SK-N-DZ (cell line): ENCODE data around the gene RPS15.
"Not testable (repeated sequence)": the region's sequence is repeated elsewhere in the genome, so short reads cannot be mapped to it uniquely, and the experiment has no call there.

Experiments used
- DNase-seq: peaks from one replicate; pipeline ENCODE4 v3.0.0-alpha.2; 2015; ENCODE audit warnings: low spot score

The RPS15 gene

DNA sequence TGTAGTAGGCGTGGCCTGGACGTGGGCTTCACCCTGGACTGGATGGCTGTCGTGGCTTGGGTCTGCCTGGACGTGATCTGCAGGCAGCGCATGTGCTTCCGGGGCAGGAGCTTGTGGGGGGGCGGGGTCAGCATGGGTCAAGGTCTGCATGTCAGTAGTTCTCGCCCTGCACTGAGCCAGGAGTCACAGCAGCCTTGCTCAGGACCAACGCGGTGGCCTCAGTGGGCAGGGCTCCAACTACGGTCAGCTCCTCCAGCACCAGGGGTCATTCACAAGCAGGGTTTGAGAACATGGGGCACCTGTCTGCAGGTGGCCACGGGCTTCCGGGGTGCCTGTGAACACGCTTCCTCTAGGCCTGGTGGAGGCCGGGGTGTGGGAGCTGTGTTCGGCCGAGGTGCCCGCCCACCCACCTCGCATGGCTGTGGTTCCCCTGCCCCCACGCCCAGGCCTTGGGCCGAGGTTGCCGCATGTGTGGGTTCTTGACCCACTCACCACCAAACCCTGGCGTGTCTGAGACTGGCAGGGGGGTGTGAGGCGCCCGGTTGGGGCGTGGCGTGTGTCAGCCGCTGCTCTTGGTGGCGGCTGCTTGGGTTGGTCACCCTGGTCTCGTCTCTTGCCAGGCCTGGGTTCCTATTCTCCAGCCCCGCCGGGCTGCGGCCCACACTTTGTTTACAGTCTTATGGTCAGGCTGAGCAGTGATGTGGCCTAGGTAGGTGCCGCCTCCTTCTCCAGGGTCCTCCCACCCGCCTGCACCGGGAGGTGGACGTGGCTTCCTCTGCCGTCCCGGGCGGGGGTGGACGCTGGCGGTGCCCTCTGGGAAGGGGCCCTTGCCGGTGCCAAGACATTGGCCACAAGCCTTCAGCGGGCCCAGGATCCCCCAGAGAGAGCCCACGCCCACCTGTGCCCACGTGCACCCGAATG, 4.8 kb upstream of the RPS15 start:
- DNase-seq, result no peak

DNA sequence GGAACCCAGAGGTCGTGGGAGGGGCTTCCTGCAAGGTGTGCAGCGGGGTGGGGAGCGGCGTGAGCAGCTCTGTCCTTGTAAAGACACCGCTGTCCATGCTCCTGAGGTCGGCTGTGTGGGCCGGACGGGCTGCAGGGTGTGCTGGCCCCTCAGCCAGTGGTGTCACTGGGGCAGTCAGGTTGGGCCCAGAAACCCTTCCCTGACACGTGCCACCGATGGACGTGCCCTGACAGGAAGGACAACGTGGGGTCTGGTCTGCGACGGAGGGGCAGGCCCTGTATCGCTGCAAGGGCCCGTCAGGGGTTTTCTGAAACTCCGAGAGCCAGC, 4.2 kb upstream of the RPS15 start:
- no peak for DNase-seq

DNA sequence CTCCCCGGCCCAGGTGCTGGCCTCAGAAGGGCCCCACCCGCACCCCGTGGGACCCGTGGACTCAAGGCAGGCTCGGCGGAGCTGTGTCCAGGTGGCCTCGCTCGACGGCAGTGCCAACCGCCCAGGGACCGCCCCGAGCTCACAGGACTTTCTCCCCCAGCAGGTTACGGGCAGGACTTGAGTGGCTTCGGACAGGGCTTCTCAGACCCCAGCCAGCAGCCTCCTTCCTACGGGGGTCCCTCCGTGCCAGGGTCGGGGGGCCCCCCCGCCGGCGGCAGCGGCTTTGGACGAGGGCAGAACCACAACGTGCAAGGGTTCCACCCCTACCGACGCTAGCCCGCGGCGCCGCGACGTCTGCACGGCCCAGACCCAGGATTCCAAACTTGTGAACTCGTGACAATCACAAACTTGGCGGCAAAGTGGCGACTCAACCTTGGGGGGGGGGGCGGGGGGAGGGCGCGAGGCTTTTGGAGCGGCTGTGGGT, 3.6 kb upstream of the RPS15 start:
- DNase-seq, result no peak

DNA sequence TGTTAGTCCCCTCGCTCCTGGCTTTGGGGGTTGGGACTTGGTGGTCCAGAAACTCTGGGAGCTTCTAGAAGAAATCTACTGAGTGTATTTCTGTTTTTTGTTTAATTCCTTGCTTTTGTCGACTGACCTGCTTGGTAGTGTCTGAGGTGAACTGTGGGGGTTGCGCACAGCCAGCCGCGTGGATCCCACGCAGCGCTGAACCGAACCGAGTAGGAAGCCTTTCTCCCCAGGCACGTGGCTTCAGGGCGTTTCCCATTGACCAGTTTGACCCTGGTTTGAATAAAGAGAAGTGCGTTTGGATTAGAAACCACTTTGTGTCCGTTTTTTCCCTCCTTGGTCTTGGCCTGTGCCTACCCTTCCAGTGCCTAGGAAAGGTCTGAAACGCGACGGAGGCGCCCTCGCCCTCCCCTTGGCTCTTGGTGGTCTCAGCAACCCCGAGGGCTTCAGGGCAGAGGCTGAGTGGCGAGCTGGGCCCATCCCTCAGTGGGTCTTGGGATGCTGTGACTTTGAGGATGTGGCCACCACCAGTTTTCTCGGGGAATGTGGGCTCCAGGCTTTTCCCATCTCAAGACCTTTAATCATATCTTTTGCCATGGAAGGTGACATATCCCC, 2.7 kb upstream of the RPS15 start:
- no peak for DNase-seq

DNA sequence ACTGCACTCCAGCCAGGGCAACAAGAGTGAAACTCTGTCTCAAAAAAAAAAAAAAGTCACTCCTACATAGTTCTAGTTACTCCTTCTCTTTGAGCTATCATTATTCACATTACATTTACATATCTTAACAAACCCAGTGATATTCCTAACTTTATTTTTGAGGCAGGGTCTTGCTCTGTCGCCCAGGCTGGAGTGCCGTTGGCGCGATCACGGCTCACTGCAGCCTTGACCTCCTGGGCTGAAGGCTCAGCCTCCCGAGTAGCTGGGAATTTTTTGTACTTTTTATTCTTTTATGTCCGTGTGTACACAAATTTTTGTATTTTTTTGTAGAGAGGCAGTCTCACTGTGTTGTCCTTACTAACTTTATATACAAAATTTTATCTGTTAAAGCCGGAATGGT, 587 bp upstream of the RPS15 start:
- DNase-seq, result no peak

DNA sequence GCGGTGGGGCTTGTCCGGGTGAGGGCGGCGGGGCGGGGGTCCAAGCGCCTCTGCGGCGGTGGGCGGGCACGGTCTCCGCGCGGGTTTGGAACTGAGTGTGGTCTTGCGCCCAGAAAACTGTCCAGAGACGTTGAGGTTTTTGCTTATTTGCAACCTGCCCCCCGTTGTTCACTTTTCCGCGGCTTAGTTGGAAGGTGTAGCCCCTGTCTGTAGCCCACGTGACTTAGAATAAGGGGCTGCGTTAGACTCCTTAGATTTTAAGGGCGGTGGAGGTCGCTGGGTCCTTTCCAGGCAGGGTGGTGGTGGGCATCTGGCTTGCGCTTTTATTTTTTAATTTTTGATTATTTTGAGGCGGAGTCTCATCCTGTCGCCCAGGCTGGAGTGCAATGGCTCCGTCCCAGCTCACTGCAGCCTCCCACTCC, 748 bp downstream of the RPS15 start:
- no peak for DNase-seq

DNA sequence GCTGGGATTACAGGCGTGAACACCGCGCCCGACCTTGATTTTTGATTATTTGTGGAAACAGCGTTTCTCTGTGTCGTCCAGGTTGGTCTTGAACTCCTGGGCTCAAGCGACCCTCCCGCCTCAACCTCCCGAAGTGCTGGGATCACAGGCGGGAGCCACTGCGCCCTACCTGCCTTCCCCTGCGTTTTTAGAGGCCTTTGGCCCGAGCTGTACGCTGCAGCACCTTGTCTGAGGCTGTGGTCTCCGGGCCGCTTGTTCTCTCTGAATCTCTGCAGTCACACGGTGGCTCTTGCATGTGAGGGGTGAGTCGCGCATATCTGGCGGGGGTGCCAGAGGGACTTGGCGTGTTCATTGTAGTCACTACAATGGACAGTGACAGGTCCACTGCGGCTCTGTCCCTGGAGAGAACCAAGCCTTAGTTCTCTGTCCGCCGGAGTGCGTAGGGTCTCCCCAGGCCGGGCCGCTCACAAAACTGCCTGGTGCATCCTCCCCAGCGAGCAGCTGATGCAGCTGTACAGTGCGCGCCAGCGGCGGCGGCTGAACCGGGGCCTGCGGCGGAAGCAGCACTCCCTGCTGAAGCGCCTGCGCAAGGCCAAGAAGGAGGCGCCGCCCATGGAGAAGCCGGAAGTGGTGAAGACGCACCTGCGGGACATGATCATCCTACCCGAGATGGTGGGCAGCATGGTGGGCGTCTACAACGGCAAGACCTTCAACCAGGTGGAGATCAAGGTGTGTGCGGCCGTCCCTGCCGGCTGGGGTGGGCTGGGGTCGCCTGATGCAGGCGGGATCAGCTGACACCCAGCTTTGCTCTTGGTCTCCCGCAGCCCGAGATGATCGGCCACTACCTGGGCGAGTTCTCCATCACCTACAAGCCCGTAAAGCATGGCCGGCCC, 1.6 kb downstream of the RPS15 start:
- not testable (repeated sequence) for DNase-seq

DNA sequence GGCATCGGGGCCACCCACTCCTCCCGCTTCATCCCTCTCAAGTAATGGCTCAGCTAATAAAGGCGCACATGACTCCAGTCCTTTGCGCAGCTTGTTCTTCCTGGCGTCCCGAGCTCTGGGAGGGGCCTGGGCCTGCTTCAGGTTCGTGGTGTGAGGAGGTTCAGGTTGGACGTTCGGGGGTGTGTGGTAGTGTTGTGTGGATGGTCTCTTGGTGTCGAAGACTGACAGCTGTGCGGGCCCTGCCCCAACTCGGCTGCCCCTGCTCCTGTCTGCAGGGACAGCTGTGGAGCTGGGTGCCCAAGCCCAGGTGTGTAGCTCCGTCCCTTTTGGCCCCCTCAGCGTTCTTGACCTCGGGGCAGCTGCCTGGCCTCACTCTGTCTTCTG, 2.2 kb downstream of the RPS15 start:
- DNase-seq, result no peak

DNA sequence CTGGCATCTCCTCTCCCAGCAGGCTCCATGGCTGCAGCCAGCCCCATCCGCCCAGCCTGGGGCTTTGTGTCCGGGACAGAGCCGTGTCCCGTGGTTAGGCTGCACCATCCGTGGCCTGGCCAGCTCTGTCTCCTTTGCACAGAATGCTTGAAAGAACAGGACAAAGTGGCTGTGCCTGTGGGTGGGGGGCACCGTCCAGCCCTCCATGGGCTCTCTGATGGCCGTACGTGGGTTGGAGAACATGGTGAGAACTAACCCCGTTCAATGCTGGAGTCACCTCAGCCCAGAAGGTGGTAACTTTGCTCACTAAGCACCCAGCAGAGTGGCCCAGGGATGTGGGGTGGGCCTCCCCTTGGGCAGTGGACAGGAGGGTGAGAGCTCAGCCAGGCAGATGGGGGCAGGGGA, 2.8 kb downstream of the RPS15 start:
- no peak for DNase-seq

DNA sequence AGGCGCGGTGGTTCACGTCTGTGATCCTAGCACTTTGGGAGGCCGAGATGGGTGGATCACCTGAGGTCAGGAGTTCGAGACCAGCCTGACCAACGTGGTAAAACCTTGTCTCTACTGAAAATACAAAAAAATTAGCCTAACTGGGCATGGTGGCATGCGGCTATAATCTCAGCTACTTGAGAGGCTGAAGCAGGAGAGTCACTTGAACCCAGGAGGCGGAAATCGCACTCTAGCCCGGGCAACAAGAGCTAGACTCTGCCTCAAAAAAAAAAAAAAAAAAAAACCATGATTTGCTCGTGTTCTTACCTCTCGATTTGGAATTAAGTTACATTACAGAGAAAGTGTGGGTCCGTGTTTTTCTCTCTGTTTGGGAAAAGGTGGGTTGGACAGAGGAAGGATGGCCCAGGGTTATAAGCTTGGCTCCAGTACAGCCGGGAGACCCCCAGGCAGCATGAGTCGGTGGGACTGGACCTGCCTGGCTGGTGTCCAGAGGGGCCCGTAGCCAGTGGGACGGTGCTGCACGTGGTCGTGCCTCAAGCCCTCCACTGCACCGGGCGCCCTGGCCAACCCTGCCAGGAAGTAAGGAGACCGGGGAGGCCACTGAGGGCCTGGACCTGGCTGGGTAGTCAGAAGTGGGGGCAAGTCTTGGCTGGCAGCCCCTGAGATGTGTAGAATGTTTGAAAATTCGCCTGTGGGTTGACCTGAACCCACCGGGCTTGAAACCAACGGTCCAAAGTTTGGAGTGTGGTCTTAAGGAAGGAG, 3.7 kb downstream of the RPS15 start:
- no peak for DNase-seq

DNA sequence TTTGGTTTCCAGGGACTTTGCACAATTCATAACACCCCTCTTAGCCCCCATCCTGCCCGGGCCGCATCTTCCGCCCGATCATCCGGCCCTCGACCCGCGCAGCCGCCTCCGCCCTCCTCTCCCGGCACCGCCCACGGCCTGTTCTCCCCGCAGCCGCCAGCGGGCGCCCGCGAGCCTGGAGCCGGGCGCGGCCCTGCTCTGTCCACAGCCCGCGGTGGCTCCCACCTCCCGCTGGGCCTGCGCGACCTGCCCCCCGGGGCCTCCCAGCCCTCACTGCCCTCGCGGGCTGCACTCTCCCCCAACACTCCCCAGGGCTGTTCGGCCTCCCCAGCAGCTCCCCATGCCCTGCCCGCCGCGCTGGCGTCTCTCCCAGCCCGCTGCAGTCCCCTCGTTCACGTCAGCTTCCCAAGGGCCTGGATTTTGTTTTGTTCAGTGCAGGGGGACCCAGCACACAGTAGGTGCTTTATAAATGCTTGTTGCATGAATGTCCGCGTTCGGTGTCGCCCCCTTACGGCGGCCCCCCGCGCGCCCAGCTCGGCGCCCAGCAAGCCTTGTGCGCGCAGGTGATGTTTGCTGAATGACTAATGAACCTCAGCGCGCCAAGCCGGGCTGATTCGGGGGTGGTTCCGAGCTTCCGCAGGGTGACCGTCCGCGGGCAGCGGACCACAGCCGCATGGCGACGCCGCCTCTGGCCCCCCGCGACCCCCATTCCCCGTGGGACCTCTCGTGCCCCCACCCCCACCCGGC, 7.2 kb downstream of the RPS15 start:
- DNase-seq, result peak; percentile 81

DNA sequence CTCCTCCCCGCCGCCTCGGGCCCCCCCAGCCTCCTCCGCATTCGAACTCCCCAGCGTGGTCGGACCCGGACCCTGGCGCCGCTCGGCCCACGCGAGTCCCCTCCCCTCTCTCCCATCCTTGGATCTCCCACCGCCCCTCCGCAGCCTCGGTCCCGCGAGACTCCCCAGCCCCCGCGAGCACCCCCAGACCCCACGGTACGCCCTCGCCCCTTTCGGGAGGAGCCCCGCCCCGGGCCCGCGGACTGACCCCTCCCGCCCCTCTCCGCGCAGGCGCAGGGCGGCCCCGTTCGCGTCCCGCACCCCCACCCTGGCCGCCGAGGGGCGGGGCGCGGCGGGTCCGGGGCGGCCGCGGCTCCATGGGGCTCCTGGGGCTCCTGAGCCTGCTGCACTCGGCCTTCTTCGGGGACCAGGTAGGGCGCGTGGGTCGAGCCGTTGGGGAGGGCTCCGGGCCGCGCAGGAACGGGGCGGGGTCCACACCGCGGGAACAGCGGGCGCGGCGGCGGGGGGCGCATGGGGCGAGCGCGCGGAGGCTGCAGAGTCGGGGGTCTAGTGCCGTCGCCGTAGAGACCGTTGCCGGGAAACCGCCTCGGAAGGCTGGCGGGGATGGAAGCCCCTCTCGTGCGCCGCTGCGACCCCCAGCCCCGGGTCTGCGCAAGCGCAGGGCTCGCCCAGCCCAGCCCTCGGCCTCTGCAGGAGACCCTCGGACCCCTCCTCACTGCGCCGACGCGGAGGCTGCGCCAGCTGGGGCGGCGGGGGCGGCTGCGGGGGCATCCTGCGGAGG, 7.9 kb downstream of the RPS15 start:
- DNase-seq, result peak; percentile 77

DNA sequence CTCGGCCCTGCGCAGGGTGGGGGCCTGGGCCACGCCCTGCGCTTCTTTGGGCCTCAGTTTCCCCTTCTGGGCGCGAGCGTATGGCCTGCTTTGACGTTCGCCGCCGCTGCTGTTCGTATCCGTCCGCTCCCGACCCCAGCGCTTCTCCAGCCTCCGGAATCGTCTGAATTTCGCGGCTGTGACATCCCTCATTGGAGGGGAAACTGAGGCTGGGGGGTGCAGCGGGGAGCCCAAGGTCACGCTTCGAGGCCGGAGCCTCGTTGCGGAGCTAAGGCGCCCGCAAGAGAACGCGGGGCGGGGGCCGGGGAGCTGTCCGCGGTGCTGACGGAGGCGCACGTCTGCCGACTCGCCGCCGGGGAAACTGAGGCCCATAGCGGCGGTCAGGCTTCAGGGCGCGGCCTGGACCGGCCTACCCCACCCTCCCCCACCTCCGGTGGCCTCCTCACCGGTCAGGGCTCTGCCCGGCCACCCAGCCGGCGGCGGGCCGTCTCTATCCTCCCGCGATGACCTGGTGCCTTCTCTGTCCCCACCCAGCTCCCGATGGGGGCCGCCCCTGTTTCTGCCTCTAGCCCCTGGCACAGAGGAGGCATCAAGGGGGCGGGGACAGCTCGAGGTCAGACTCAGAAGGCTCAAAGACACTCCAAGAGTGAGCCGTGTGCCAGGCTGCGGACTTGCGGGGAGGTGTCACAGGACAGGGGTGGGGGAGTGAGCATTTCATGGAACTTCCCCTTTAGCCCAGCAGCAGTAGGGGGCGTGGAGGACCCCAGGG, 8.7 kb downstream of the RPS15 start:
- DNase-seq, result peak; percentile 64

DNA sequence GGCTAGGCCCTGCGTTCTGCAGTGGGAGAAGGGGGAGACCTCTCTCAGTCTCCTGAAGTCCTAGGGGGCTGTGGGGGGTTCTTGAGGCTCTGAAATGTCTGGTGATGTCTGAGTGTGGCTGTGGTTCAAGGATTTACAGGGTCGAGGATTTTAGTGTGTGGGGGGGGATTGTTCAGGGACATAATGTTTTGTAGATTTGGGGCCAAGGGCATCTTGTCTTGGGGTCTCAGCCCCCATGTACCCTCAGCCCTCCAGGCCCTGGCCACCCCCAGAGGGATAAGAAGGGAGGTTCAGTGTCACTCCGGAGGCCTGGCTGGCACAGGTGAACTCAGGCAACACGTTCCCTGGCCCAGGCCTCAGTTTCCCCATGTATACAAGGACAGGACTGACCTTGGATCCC, 9.3 kb downstream of the RPS15 start:
- DNase-seq, result no peak

DNA sequence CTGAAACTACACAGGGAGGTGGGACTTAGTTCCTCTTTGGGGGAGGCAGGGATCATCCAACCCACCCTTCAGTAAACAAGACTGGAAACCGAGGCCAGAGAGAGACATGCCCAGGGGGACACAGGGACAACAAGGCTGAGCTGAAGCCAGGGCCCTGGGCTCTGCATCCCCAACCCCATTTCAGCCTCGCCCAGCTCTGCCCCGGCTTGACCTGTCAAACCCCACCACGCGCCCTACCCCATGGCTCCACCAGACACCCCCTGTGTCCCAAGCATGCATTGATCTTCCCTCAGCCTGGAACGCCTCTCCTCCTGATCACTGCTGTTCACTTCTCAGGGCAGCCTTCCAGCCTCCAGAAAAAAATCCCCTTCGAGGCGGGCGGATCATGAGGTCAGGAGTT, 9.7 kb downstream of the RPS15 start:
- no peak for DNase-seq

DNA sequence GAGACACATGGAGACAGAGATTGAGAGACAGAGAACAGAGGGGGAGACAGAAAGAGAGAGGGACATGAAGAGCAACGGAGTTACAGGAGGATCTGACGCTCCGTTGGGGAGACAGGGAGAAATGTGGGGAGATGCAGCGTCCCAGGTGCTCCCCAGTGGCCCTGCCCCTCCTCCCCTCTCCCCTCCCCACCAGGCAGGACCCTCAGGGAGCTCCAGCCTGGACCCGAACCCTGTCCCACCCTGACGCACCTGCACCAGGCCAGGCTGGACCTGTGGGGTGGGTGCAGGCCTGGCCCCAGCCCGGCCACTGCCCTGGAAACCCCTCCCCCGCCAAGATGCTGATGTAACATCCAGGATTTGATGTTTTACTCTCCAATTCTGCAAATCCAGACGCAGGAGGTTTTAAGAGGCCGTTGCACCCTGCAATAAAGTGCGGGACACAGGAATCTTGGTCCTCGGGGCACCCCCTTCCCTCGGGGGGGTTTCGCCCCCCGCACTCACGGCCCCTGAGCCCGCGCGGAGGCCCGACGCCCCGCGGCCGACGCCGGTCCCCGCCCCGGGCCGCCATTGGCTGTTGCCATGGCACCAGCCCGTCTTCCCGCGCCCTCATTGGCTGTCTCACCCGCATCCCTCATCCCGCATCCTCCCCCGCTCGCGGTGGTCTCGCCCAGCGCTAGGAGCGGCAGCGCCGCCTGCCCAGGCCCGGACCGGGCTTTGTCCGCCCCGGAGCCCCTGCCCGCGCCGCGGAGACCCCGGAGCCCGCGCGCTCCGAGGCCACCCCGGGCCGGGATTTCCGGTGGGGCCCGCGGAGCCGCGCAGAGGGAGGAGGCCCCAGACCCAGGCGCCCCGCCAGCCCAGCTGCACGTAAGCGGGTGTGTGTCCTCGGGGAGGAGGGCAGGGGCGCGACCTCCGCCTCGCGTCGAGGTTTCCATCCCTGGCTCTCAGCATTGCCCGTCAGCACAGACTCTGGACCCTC, 11.6 kb downstream of the RPS15 start, which contains the start of gene APC2:
Gene APC2 (plus strand): TSS at position 655 of the 976 bp plus-strand sequence. CDS start 2,881 bp downstream, outside the sequence.
- peak; percentile 94 for DNase-seq
